HG02798 (cell line): ENCODE measurements around the gene JPT1.

ENCODE experiments used
- ATAC-seq: cut with Tn5 transposase; IDR thresholded peaks from one replicate; pipeline ENCODE4 v1.9.1; 2021; ENCODE audit warnings: mild to moderate bottlenecking; ENCODE audit not compliant: unreplicated experiment, poor library complexity

The JPT1 gene

GRCh38 chr17:75087558-75088453, 66.5 kb downstream of the JPT1 start, which contains the start of gene SLC16A5:
Gene SLC16A5, plus strand, starts transcription at chr17:75087954. Its CDS starts 5,683 bp downstream, at chr17:75093637.
- ATAC-seq: peak; percentile 56

- ATAC-seq: no peak
Observed at GRCh38 chr17:75087182-75087557, 67.1 kb downstream of the JPT1 start.

- no peak for ATAC-seq
Observed at GRCh38 chr17:75086496-75087181, 67.7 kb downstream of the JPT1 start.
